H54 (cell line): ENCODE data around the gene ACSF3.
"Not testable (repeated sequence)": the region's sequence is repeated elsewhere in the genome, so short reads cannot be mapped to it uniquely, and the experiment has no call there.

Experiments used
- DNase-seq: peaks from one replicate; pipeline ENCODE4 v3.0.0; 2011; ENCODE audit warnings: low spot score, mixed read lengths; ENCODE audit not compliant: insufficient read length
- FAIRE-seq: peaks from 3 replicates; lab custom pipeline; 2011; peaks lifted over from hg19 to GRCh38; lab: Jason Lieb, UNC
- POLR2A ChIP-seq: IDR thresholded peaks from 2 replicates; pipeline ENCODE4 v1.6.1; 2011; ENCODE audit warnings: low read depth, mild to moderate bottlenecking, low read length

ACSF3 gene

GRCh38 chr16:89175280-89176146 is 81.9 kb downstream of the ACSF3 start:
- FAIRE-seq (no peak), DNase-seq (no peak)
- TF ChIP-seq POLR2A, result no peak

GRCh38 chr16:89176147-89176690 is 82.6 kb downstream of the ACSF3 start:
- DNase-seq, result no peak
- FAIRE-seq, result no peak
- no peak for TF ChIP-seq POLR2A

- TF ChIP-seq POLR2A, result no peak
- no peak for DNase-seq
- no peak for FAIRE-seq
Observed at GRCh38 chr16:89176717-89177116, 83.1 kb downstream of the ACSF3 start.

DNA sequence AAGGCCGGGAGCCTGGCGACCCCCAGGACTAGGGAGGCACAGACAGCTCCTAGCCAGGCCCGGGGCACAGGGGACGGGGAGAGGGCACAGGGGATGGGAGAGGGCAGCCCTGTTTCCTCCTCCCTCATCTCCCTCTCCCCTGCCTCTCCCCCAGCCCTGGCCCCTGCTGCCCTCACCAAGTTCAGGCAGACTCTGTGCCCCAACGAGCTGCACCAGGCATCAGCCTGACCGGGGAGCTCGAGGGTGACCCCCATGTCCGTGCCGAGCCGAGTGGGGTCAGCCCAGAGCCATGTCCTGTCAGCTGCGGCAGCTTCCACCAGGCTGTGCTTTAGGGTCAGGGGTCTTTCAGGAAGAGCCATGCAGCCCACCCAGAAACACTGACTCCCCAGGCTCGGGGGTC is 83.8 kb downstream of the ACSF3 start:
- FAIRE-seq (no peak), DNase-seq (no peak)
- no peak for TF ChIP-seq POLR2A

GRCh38 chr16:89178453-89179147 is 84.9 kb downstream of the ACSF3 start:
- no peak for DNase-seq
- FAIRE-seq, result no peak
- TF ChIP-seq POLR2A, result no peak

DNA sequence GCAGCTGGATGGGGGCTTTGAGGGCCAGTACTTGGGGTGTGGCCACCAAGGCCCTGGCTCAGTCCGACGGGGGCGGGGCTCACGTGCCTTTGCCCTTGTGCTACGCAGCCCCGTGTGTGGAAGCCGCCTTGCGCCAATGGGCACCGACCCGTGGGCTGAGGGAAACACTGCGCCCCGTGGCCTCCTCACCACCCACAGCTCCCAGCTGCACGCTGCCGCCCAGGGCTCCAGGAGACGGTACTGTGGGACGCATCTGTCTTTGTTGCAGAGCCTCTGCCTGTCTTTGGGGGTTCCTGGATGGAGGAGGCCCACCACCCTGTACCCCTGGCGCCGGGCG is 85.5 kb downstream of the ACSF3 start:
- no peak for DNase-seq
- FAIRE-seq, result no peak

GRCh38 chr16:89179656-89180315 is 86.1 kb downstream of the ACSF3 start:
- FAIRE-seq, result no peak
- no peak for DNase-seq
- TF ChIP-seq POLR2A, result no peak

More for the DNA sequence above, 85.5 kb downstream of the ACSF3 start:
- no peak for TF ChIP-seq POLR2A

- no peak for DNase-seq
- TF ChIP-seq POLR2A, result no peak
- no peak for FAIRE-seq
Observed at GRCh38 chr16:89183463-89183862, 89.8 kb downstream of the ACSF3 start.

GRCh38 chr16:89183975-89184676 is 90.5 kb downstream of the ACSF3 start:
- FAIRE-seq, result no peak
- no peak for TF ChIP-seq POLR2A
- DNase-seq, result no peak

DNA sequence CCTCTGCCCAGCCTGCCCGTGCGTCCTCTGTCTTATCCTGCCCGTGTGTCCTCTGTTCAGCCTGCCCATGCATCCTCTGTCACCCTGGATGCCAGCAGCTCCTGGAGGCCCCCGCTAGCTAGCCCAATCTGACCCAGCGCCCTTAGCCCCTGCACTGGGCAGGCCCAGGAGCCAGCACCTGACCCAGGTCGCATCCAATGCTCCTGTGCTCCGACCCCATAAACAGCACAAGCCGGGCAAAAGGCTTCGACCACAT is 91.0 kb downstream of the ACSF3 start:
- TF ChIP-seq POLR2A, result no peak
- FAIRE-seq (no peak), DNase-seq (no peak)

DNA sequence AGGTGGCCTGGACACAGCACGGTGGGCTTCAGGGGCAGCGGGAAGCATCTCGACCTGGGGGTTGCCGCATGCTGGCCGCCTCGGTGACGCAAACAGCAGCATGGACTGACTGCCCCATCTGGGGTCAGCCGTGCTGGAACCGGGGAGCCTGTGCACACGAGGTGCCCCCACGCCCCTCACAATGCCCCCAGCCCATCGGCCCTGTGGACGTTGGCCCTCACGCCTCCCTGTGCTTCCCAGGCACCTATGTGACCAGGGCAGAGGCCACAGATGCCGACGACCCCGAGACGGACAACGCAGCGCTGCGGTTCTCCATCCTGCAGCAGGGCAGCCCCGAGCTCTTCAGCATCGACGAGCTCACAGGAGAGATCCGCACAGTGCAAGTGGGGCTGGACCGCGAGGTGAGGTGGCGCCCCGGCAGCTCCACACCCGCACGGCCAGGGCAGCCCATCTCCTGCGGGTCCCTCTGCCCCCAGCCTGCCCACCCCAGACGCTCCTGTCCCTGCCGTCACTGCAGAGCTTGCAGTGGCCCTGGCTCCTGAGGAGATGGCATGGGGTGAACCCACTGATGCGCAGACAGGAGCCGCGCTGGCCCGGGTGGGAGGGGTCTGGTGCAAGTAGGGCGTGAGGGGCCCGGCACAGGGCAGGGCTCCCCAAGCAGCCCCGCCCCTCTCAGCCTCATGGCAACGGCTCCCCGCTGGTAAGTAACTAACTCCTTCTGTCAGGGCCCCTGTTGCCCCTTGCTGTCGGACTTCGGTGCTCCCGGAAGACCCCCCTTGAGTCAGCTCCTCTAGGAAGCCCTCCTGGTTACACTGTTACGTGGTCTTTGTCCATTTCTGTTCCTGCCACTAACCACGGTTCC is 91.5 kb downstream of the ACSF3 start:
- no peak for DNase-seq
- TF ChIP-seq POLR2A, result no peak
- FAIRE-seq, result no peak

GRCh38 chr16:89185887-89186592 is 92.4 kb downstream of the ACSF3 start:
- FAIRE-seq, DNase-seq: not testable (repeated sequence)

- DNase-seq, FAIRE-seq: not testable (repeated sequence)
Observed at GRCh38 chr16:89186593-89187031, 93.0 kb downstream of the ACSF3 start.
